CD4-positive, alpha-beta memory T cell (primary cell): ENCODE measurements around the gene TUB. TPM values are rescaled to one million over a fixed set of nuclear protein-coding genes. Genes with fewer than 3 reads are reported as not detected.
A peak's percentile ranks its signal among the peaks of the same experiment; 100 is the strongest.

ENCODE experiments used
- CTCF ChIA-PET: fragments of 350-600 bp; sonication (Branson Sonifier 250); formaldehyde crosslinking; loops from one replicate; lab custom pipeline; 2021; ENCODE audit warnings: inconsistent platforms; ENCODE audit not compliant: partially characterized antibody; lab: Charles Lee
- POLR2A ChIA-PET: fragments of 350-600 bp; sonication (Branson Sonifier 250); formaldehyde crosslinking; loops from one replicate; lab custom pipeline; 2021; ENCODE audit not compliant: partially characterized antibody; lab: Charles Lee
- DNase-seq, 5 donors: peaks; one replicate each; pipeline versions ENCODE4 v3.0.0 to v3.0.0-alpha.2; 2020 to 2022; ENCODE audit warnings: mixed read lengths in 1 of 5
- H3K27ac ChIP-seq: one replicate; pipeline ENCODE4 v1.7.0; 2013; ENCODE audit warnings: low read depth, low read length
- H3K27me3 ChIP-seq: 2 replicates; pipeline ENCODE4 v1.7.0; 2013; ENCODE audit warnings: mild to moderate bottlenecking, low read length, moderate library complexity; ENCODE audit not compliant: insufficient read depth
- H3K36me3 ChIP-seq: 2 replicates; pipeline ENCODE4 v1.7.0; 2013; ENCODE audit warnings: mild to moderate bottlenecking, low read length, moderate library complexity; ENCODE audit not compliant: insufficient read depth
- H3K4me1 ChIP-seq: 2 replicates; pipeline ENCODE4 v1.7.0; 2013; ENCODE audit warnings: mild to moderate bottlenecking, low read length, moderate library complexity; ENCODE audit not compliant: insufficient read depth
- H3K4me3 ChIP-seq, 2 donors: one replicate each; pipeline ENCODE4 v1.7.0; 2013; ENCODE audit warnings: low read length in 2 of 2, mild to moderate bottlenecking in 1 of 2
- H3K9me3 ChIP-seq, 2 donors: one replicate each; pipeline ENCODE4 v1.7.0; 2013; ENCODE audit warnings: low read length in 2 of 2, control low read depth in 1 of 2; ENCODE audit not compliant: control insufficient read depth in 1 of 2
- H3K27ac Mint-ChIP-seq, 7 donors: one replicate each; pipeline ENCODE4 v1.8.0; 2020 to 2021; ENCODE audit warnings: mixed read lengths in 7 of 7, mild to moderate bottlenecking in 6 of 7, inconsistent platforms in 3 of 7, moderate library complexity in 3 of 7
- H3K27me3 Mint-ChIP-seq, 2 donors: one replicate each; pipeline ENCODE4 v1.8.0; 2020 to 2021; ENCODE audit warnings: mixed read lengths in 2 of 2
- H3K36me3 Mint-ChIP-seq, 2 donors: one replicate each; pipeline ENCODE4 v1.8.0; 2020 to 2021; ENCODE audit warnings: mixed read lengths in 2 of 2, inconsistent platforms in 1 of 2, mild to moderate bottlenecking in 1 of 2
- H3K4me1 Mint-ChIP-seq, 4 donors: one replicate each; pipeline ENCODE4 v1.8.0; 2020 to 2021; ENCODE audit warnings: mixed read lengths in 4 of 4, mild to moderate bottlenecking in 1 of 4
- H3K4me3 Mint-ChIP-seq, 8 donors: one replicate each; pipeline ENCODE4 v1.8.0; 2020 to 2021; ENCODE audit warnings: mixed read lengths in 8 of 8, mild to moderate bottlenecking in 7 of 8, moderate library complexity in 6 of 8, inconsistent platforms in 3 of 8
- H3K9me3 Mint-ChIP-seq, 8 donors: one replicate each; pipeline ENCODE4 v1.8.0; 2020 to 2021; ENCODE audit warnings: mixed read lengths in 8 of 8, mild to moderate bottlenecking in 5 of 8, inconsistent platforms in 3 of 8, moderate library complexity in 1 of 8
- intact Hi-C: fragments of 100-400 bp; cut with micrococcal nuclease; formaldehyde crosslinking; loops from one replicate; pipeline ENCODE4 v1.15.1; 2023
- polyA plus RNA-seq, 2 donors: library from polyadenylated mRNA; unstranded; fragments of 300-500 nt; fragmentation: Illumina TruSeq; gene quantifications; one replicate each; pipeline ENCODE4 v1.2.3, GENCODE V29; 2021
- total RNA-seq, 2 experiments: library from RNA; stranded (reverse); gene quantifications; one replicate each; pipeline ENCODE4 v1.2.3, GENCODE V29; 2021

Gene TUB
- total and polyA plus RNA-seq, 4 experiments from 2014 or later: 0.15 to 0.36 (median 0.26) TPM; not detected in 1

- H3K36me3 ChIP-seq: no peaks in the 10 kb centered on the region
- H3K4me3 ChIP-seq: no peak overlapping the region
- Mint-ChIP-seq H3K9me3 (no peaks in the 10 kb centered on the region), H3K36me3 (no peaks in the 10 kb centered on the region), H3K4me1 (peaks cover 0 to 2% (median 0%) of the 10 kb centered on the region in 4 donors), H3K4me3 (no peak overlapping the region), H3K27ac (no peak overlapping the region), H3K27me3 (no peaks in the 10 kb centered on the region)
- no peaks in the 10 kb centered on the region for H3K9me3 ChIP-seq
- H3K4me1 ChIP-seq: no peaks in the 10 kb centered on the region
- intact Hi-C loops: no loop called here
- DNase-seq: no peak
- POLR2A ChIA-PET: no interaction called here
- H3K27me3 ChIP-seq: no peaks in the 10 kb centered on the region
- no peak overlapping the region for H3K27ac ChIP-seq
- CTCF ChIA-PET: no interaction called here
These were observed 21.4 kb upstream of the TUB start for GRCh38 chr11:8059571-8060011.

- H3K4me3 Mint-ChIP-seq: no peak overlapping the region
- peaks cover 0 to 2% (median 0%) of the 10 kb centered on the region in 4 donors for H3K4me1 Mint-ChIP-seq
- Histone ChIP-seq H3K27me3 (no peaks in the 10 kb centered on the region), H3K9me3 (no peaks in the 10 kb centered on the region), H3K4me1 (no peaks in the 10 kb centered on the region), H3K4me3 (no peak overlapping the region), H3K36me3 (no peaks in the 10 kb centered on the region), H3K27ac (no peak overlapping the region)
- intact Hi-C loops: no loop called here
- H3K9me3 Mint-ChIP-seq: no peaks in the 10 kb centered on the region
- no peaks in the 10 kb centered on the region for H3K27me3 Mint-ChIP-seq
- H3K36me3 Mint-ChIP-seq: no peaks in the 10 kb centered on the region
- no peak overlapping the region for H3K27ac Mint-ChIP-seq
- ChIA-PET POLR2A (no interaction called here), CTCF (interaction anchor here (0.8 to 1.3 kb wide), 3 partner anchors 9 to 27 kb away, joined by 3 to 4 read pairs (median 3); no protein-coding TSS in a partner anchor)
- DNase-seq: no peak
These were observed 20.8 kb upstream of the TUB start for GRCh38 chr11:8060146-8060719.

GRCh38 chr11:8060801-8061554 is 20.0 kb upstream of the TUB start:
- intact Hi-C loops: no loop called here
- POLR2A ChIA-PET: no interaction called here
- no peak for DNase-seq
- Histone ChIP-seq H3K9me3 (no peaks in the 10 kb centered on the region), H3K27me3 (no peaks in the 10 kb centered on the region), H3K4me3 (no peak overlapping the region), H3K36me3 (no peaks in the 10 kb centered on the region), H3K27ac (no peak overlapping the region), H3K4me1 (no peaks in the 10 kb centered on the region)
- H3K9me3 Mint-ChIP-seq: no peaks in the 10 kb centered on the region
- no peaks in the 10 kb centered on the region for H3K36me3 Mint-ChIP-seq
- no peak overlapping the region for H3K27ac Mint-ChIP-seq
- H3K4me1 Mint-ChIP-seq: peaks cover 0 to 2% (median 0%) of the 10 kb centered on the region in 4 donors
- H3K27me3 Mint-ChIP-seq: no peaks in the 10 kb centered on the region
- H3K4me3 Mint-ChIP-seq: no peak overlapping the region
- CTCF ChIA-PET: interaction anchor here (0.8 to 1.3 kb wide), 4 partner anchors 10 to 28 kb away, joined by 3 to 4 read pairs (median 3); no protein-coding TSS in a partner anchor

GRCh38 chr11:8061555-8062428 is 19.2 kb upstream of the TUB start:
- Histone ChIP-seq H3K36me3 (no peaks in the 10 kb centered on the region), H3K4me1 (no peaks in the 10 kb centered on the region), H3K9me3 (no peaks in the 10 kb centered on the region), H3K27ac (no peak overlapping the region), H3K4me3 (no peak overlapping the region), H3K27me3 (no peaks in the 10 kb centered on the region)
- Mint-ChIP-seq H3K27me3 (no peaks in the 10 kb centered on the region), H3K27ac (no peak overlapping the region), H3K4me1 (no peaks in the 10 kb centered on the region), H3K36me3 (no peaks in the 10 kb centered on the region), H3K9me3 (no peaks in the 10 kb centered on the region), H3K4me3 (no peak overlapping the region)
- ChIA-PET CTCF (interaction anchor here (1.1 to 1.3 kb wide), 3 partner anchors 10 to 29 kb away, joined by 3 to 4 read pairs (median 3); no protein-coding TSS in a partner anchor), POLR2A (no interaction called here)
- no peak for DNase-seq
- intact Hi-C loops: no loop called here

GRCh38 chr11:8062781-8063257 is 18.2 kb upstream of the TUB start:
- DNase-seq: no peak
- no peak overlapping the region for H3K4me3 Mint-ChIP-seq
- no peaks in the 10 kb centered on the region for H3K36me3 Mint-ChIP-seq
- H3K4me1 ChIP-seq: no peaks in the 10 kb centered on the region
- no peak overlapping the region for H3K27ac Mint-ChIP-seq
- CTCF ChIA-PET: no interaction called here
- H3K4me3 ChIP-seq: no peak overlapping the region
- no peaks in the 10 kb centered on the region for H3K9me3 ChIP-seq
- H3K4me1 Mint-ChIP-seq: no peaks in the 10 kb centered on the region
- intact Hi-C loops: no loop called here
- no peaks in the 10 kb centered on the region for H3K36me3 ChIP-seq
- POLR2A ChIA-PET: no interaction called here
- H3K27ac ChIP-seq: no peak overlapping the region
- H3K27me3 ChIP-seq: no peaks in the 10 kb centered on the region
- no peaks in the 10 kb centered on the region for H3K27me3 Mint-ChIP-seq
- H3K9me3 Mint-ChIP-seq: peaks cover 0 to 2% (median 0%) of the 10 kb centered on the region in 8 donors

- no peaks in the 10 kb centered on the region for H3K27me3 ChIP-seq
- Mint-ChIP-seq H3K27ac (no peak overlapping the region), H3K36me3 (no peaks in the 10 kb centered on the region), H3K4me3 (no peak overlapping the region), H3K4me1 (no peaks in the 10 kb centered on the region), H3K9me3 (peaks cover 0 to 2% (median 0%) of the 10 kb centered on the region in 8 donors), H3K27me3 (peaks cover 0 to 1% of the 10 kb centered on the region in 2 donors)
- no peak overlapping the region for H3K27ac ChIP-seq
- CTCF ChIA-PET: no interaction called here
- POLR2A ChIA-PET: no interaction called here
- intact Hi-C loops: no loop called here
- H3K4me1 ChIP-seq: no peaks in the 10 kb centered on the region
- no peak for DNase-seq
- no peak overlapping the region for H3K4me3 ChIP-seq
- H3K9me3 ChIP-seq: no peaks in the 10 kb centered on the region
- H3K36me3 ChIP-seq: no peaks in the 10 kb centered on the region
These were observed 17.7 kb upstream of the TUB start for GRCh38 chr11:8063324-8063723.

- Histone ChIP-seq H3K4me3 (no peak overlapping the region), H3K27me3 (no peaks in the 10 kb centered on the region), H3K27ac (no peak overlapping the region), H3K36me3 (no peaks in the 10 kb centered on the region), H3K4me1 (no peaks in the 10 kb centered on the region), H3K9me3 (no peaks in the 10 kb centered on the region)
- DNase-seq: no peak
- H3K4me1 Mint-ChIP-seq: no peaks in the 10 kb centered on the region
- peak overlapping the region in 1 of 7 donors; percentile 42 for H3K27ac Mint-ChIP-seq
- H3K4me3 Mint-ChIP-seq: no peak overlapping the region
- H3K36me3 Mint-ChIP-seq: no peaks in the 10 kb centered on the region
- intact Hi-C loops: no loop called here
- CTCF ChIA-PET: interaction anchor here (1.4 kb wide), 1 partner anchor 34 kb away, joined by 3 read pairs; no protein-coding TSS in a partner anchor
- peaks cover 0 to 2% (median 0%) of the 10 kb centered on the region in 8 donors for H3K9me3 Mint-ChIP-seq
- H3K27me3 Mint-ChIP-seq: peaks cover 0 to 2% of the 10 kb centered on the region in 2 donors
- POLR2A ChIA-PET: no interaction called here
These were observed 16.0 kb upstream of the TUB start for GRCh38 chr11:8065031-8065430.
